BJ (cell line): Measurements from ENCODE around the gene WWOX. TPM values are rescaled to one million over a fixed set of nuclear protein-coding genes. Genes with fewer than 3 reads are reported as not detected.

ENCODE experiments used
- CTCF ChIA-PET: fragments of 350-600 bp; formaldehyde crosslinking; extraction: SDS; loops from one replicate; lab custom pipeline; 2021; ENCODE audit warnings: antibody characterized with exemption, inconsistent platforms; lab: Yijun Ruan, JAX
- POLR2A ChIA-PET: fragments of 300-600 bp; sonication (Branson Sonifier 250); formaldehyde crosslinking; extraction: SDS; loops from one replicate; lab custom pipeline; 2021; ENCODE audit warnings: antibody characterized with exemption; lab: Charles Lee
- DNase-seq: peaks from one replicate; pipeline ENCODE4 v3.0.0-alpha.2; 2011; ENCODE audit warnings: low read depth
- H3K27me3 ChIP-seq: 2 replicates; pipeline ENCODE4 v1.6.0; 2011; ENCODE audit warnings: low read length; ENCODE audit not compliant: control insufficient read depth, insufficient read depth
- H3K36me3 ChIP-seq: 2 replicates; pipeline ENCODE4 v1.5.1; 2011; ENCODE audit warnings: low read length; ENCODE audit not compliant: control insufficient read depth, insufficient read depth
- H3K4me3 ChIP-seq: 2 replicates; pipeline ENCODE4 v1.5.1; 2011; ENCODE audit warnings: low read depth, mild to moderate bottlenecking, control low read depth, low read length
- CTCF ChIP-seq: IDR thresholded peaks from 2 replicates; pipeline ENCODE4 v1.5.1; 2011; ENCODE audit warnings: low read depth, mild to moderate bottlenecking, control low read depth, inconsistent platforms, low read length, moderate library complexity; ENCODE audit not compliant: insufficient read depth
- polyA plus RNA-seq: library from polyadenylated mRNA; depleted of rRNA; stranded (reverse); fragments of >200 nt; gene quantifications from 2 replicates; pipeline ENCODE4 v1.2.3, GENCODE V29; 2011

Gene WWOX
- polyA plus RNA-seq, 1 experiment: 3.1 TPM

DNA sequence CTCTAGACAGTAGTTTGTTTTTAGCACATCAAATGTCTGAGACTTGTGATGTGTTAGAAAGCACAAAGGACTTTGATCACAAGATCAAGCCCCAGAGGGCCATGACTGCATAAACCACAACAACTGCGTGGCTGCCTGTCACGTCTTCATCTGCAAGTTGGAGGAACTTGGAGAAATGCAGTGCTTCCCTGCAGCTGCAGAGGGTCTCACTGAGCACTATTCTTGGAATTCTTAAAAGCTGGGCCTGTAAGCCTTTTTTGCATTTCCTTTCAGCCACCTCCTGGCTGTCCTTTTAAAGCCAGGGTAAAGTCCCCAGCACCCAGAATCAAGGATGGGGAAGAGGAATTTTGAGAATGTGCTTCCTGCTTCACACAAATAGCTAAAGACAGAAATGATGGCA lies 1069.8 kb downstream of the WWOX start:
- POLR2A ChIA-PET: no interaction called here
- DNase-seq: no peak
- TF ChIP-seq CTCF: no peak

DNA sequence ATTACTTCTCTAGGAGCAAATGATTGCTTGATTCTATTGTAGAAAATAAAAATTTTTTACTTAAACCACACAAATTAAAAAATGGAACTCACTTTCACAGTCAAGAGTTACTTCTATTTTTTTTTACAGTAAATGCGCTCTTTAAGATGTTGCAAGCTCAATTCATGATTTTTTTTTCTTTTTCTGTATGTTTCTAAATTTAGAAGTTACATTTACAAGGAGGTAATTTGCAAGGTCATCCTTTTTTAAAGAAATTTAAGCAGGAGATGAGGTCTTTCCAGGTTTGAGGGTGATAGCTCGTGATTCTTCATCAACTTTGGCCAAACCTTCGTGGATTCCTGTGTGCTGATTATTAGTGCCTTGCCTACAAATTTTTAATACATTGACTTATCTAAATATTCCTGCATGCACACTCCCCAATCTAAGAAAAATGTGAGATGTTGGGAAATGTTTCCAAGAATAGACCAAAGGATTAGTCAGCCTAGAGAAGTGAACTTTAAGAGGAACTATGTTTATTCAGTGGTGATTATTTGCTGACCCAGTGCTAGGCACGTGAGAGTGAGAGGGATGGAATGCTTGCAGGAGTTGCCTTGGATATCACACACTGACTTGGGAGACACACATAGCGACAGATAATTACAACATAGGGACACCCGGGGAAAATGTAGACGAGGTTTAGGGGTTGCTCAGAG lies 1071.2 kb downstream of the WWOX start:
- POLR2A ChIA-PET: no interaction called here
- peak; percentile 9 for DNase-seq
- no peak for TF ChIP-seq CTCF

More for the DNA sequence above, 1069.8 kb downstream of the WWOX start:
- Histone ChIP-seq H3K27me3 (no peaks in the 10 kb centered on the region), H3K4me3 (no peak overlapping the region), H3K36me3 (no peaks in the 10 kb centered on the region)
- CTCF ChIA-PET: no interaction called here

DNA sequence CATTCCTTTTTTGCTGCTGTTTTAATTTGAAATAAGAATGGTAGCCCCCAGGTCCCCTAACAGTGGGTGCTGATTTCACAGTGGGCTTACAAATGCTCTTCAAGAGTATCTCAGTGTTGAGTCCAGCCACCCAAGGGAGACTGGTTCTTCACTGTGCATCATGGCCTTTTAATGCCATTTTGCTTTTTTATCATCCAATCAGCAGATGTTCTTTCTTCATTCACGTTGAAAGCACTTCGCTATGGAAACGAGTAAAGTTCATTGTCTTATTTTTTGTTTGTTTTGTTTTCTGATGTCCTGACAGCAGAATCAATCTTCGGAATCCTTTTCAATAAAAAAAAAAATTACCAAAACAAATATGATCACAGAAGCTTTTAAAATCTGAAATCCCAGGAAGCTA lies 1072.0 kb downstream of the WWOX start:
- Histone ChIP-seq H3K27me3 (no peaks in the 10 kb centered on the region), H3K4me3 (no peak overlapping the region), H3K36me3 (no peaks in the 10 kb centered on the region)
- TF ChIP-seq CTCF: no peak
- no peak for DNase-seq
- ChIA-PET POLR2A (no interaction called here), CTCF (no interaction called here)

More for the DNA sequence above, 1071.2 kb downstream of the WWOX start:
- CTCF ChIA-PET: no interaction called here
- H3K27me3 ChIP-seq: no peaks in the 10 kb centered on the region
- H3K4me3 ChIP-seq: no peak overlapping the region
- no peaks in the 10 kb centered on the region for H3K36me3 ChIP-seq

- POLR2A ChIA-PET: no interaction called here
- no peaks in the 10 kb centered on the region for H3K27me3 ChIP-seq
- CTCF ChIA-PET: no interaction called here
- H3K36me3 ChIP-seq: no peaks in the 10 kb centered on the region
- TF ChIP-seq CTCF: no peak
- no peak overlapping the region for H3K4me3 ChIP-seq
- no peak for DNase-seq
Measured at GRCh38 chr16:79171931-79172705, 1072.7 kb downstream of the WWOX start.

- ChIA-PET POLR2A (no interaction called here), CTCF (no interaction called here)
- no peak for TF ChIP-seq CTCF
- H3K27me3 ChIP-seq: no peaks in the 10 kb centered on the region
- H3K4me3 ChIP-seq: no peak overlapping the region
- no peaks in the 10 kb centered on the region for H3K36me3 ChIP-seq
- no peak for DNase-seq
Measured at GRCh38 chr16:79172976-79173500, 1073.6 kb downstream of the WWOX start.
